Mesenteric fat pad (tissue), 1 donor: ENCODE measurements around the gene RPS6KB2. TPM values are rescaled to one million over a fixed set of nuclear protein-coding genes. Genes with fewer than 3 reads are reported as not detected.
A peak's percentile ranks its signal among the peaks of the same experiment; 100 is the strongest.

Source experiments
- DNase-seq: peaks from one replicate; pipeline ENCODE4 v3.0.0-alpha.2; 2020; ENCODE audit warnings: low spot score
- total RNA-seq: library from RNA; stranded (reverse); fragmentation: NEBNext Ultra II Directional; extraction: Animal tissue kit (Norgen Biotek cat#: 25700); gene quantifications from one replicate; pipeline ENCODE4 v1.2.1, GENCODE V29; 2021
- donor health status: DM: yes; HTN: yes; CAD: no.

Gene RPS6KB2
- total RNA-seq, 1 donor from 2014 or later: 32.4 TPM

GRCh38 chr11:67441098-67441563 is 12.8 kb downstream of the RPS6KB2 start:
- no peak for DNase-seq

- DNase-seq: no peak
Observed at GRCh38 chr11:67441731-67442351, 13.5 kb downstream of the RPS6KB2 start.

DNA sequence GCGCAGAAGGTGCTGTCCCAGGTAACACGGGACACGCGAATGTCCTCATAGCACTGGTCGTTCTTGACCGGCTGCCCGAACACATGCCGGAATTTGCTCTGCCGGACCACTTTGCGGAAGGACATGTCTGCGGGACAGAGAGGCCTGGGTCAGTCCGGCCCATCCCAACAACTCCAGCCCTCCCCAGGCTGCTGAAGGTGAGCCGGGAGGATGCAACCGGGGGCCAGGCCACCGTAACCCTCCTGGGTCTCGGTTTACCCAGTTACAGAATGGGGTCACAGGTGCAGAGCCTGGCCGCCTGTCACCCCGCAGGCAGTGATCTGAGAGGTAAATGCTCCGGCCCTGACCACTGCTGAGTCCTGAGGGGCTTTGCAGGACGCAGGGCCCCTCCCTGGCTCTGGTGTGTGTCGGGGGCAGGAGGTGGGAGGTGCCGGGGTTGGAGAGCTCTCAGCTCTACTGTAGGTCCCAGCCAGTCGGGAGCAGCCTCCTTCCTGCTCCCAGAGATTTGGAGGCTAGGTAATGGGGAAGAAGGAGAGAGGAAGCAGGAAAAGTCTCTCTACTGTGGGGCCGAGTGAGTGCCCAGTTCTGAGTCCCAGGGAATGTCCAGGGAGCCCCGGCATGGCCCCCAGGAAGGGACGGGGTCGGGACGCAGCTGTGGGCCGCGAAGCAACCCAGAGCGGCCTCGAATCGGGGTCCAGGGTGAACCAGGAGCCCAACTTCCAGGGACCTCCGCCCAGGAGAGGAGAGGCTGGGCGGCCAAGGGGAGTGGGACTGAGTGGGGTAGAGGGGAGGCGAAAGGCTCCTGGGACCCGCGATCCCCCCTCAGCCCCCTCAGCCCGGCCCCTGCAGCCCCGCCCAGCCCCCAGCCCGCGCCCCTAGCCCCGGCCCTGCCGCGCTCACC is 14.5 kb downstream of the RPS6KB2 start:
- DNase-seq: no peak

- no peak for DNase-seq
Observed at GRCh38 chr11:67445515-67445914, 17.2 kb downstream of the RPS6KB2 start.

DNA sequence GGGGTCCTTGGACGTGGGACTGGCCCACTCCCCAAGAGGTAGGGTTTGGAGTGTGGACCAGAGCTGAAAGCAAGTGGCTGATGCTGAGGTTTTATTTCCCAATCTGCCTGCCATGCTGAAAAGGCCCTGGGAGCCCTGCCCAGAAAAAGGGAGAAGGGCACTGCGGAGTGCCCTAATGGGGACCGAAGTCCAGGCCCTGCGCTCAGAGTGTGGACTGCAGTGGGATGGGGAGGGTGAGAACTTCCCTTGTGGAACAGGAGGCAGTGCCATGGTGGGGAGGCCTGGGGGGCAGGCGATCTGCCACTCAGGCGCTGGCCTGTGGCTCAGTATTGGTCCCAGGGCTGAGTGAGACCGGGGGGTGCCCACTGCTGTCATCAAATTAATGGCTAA is 19.9 kb downstream of the RPS6KB2 start:
- no peak for DNase-seq

DNA sequence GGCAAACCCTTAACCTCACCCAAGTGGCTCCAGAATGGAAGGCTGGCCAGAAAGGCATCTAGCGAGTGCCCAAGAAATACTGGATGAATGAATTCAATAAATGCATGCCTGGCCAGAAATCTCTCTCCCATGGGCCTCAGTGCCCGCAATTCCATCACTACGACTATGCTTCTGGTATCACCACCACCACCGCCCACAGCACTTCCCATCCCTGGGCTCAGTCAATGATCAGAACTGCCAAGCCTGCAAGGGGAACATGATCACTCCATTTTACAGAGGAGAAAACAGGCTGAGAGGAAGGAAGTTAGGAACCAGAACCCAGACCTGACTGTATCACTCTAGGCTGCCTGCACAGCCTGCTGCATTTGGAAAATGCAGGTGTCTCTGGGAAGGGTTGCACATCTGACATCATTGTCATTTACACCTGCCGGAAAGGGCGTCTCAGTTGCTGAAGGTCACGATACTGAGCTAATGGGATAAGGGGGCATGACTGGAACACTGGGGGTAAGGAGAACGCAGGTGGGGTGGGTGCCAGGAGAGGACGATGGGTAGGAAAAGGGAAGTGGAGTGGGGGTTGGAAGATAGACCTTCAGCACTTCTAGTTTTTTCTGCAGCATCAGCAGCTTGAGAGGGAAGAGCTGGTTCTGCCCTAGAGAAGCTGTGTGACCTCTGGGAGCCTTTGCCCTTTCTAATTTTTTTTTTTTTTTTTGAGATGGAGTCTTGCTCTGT is 21.0 kb downstream of the RPS6KB2 start:
- DNase-seq: no peak

- no peak for DNase-seq
Observed at GRCh38 chr11:67450796-67451657, 22.7 kb downstream of the RPS6KB2 start.

DNA sequence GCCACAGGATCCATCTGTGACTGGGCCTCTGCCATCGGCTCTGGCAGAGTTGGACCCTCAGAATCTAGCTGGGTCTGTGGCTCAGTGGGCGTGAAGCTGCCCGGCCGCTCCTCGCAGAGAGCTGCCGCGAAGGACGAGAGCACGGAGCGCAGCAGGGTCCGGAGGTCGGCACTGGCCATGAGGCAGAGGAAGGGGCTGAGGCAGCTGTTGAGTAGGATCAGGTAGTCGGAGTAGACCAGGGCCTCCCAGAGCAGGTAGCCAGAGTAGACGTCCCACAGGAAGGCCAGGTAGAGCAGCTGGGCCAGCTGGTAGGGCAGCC is 23.3 kb downstream of the RPS6KB2 start:
- no peak for DNase-seq

GRCh38 chr11:67452141-67452952 is 24.1 kb downstream of the RPS6KB2 start, which contains the start of gene GPR152:
GPR152 (minus strand) TSS chr11:67452729; CDS start chr11:67452724, 5 bp downstream.
- no peak for DNase-seq

- DNase-seq: no peak
Observed at GRCh38 chr11:67453816-67454732, 25.8 kb downstream of the RPS6KB2 start.

DNA sequence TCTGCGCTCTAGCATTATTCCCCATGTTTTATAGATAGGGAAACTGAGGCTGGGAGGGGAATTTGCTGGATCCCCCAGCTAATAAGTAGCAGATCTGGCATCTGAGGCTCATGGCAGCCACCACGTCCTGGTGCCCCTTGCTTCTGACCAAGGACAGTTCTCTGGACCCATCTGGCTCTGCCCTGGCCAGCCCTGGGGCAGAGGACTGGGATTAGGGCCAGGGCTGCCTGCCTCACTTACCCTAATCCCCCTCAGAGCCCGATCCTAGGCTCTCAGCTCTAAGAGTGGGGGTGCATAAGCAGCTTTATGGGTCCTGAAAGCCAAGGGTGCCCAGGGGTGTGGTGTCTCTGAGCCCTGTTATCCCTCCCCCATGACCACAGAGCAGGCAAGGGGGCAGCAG is 26.8 kb downstream of the RPS6KB2 start, which contains the start of gene CABP4:
Gene CABP4, plus strand, starts transcription at position 301 of the 400 bp plus-strand sequence. Its CDS starts 70 bp downstream, at position 371.
- no peak for DNase-seq

GRCh38 chr11:67456068-67456705 is 27.9 kb downstream of the RPS6KB2 start:
- DNase-seq: no peak

GRCh38 chr11:67457453-67457852 is 29.2 kb downstream of the RPS6KB2 start:
- DNase-seq: no peak

DNA sequence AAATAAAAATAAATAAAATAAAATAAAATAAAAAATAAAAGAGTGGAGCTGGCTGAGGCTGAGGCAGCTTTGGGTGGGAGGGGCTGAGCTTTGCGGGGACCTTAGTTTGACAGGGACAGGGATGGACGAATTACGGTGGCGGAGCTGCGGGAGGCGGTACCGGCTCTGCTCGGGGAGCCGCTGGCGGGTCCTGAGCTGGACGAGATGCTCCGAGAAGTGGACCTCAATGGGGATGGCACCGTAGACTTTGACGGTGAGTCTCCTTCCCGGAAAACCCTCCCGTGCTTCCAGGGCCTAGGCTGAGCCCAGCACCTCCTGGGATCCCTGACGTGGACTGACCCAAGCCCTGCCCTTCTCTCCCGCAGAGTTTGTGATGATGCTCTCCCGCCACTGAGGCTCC is 30.0 kb downstream of the RPS6KB2 start:
- no peak for DNase-seq

- no peak for DNase-seq
Observed at GRCh38 chr11:67463186-67463585, 34.9 kb downstream of the RPS6KB2 start.

GRCh38 chr11:67463680-67464410 is 35.6 kb downstream of the RPS6KB2 start:
- DNase-seq: no peak

- peak; percentile 95 for DNase-seq
Observed at GRCh38 chr11:67464411-67465188, 36.3 kb downstream of the RPS6KB2 start.
